Measurements from ENCODE around the gene GALNTL6. TPM values are rescaled to one million over a fixed set of nuclear protein-coding genes. Genes with fewer than 3 reads are reported as not detected.
"Not testable (repeated sequence)": the region's sequence is repeated elsewhere in the genome, so short reads cannot be mapped to it uniquely, and the experiment has no call there.

The GALNTL6 gene
- total RNA-seq, 2 experiments from 2014 or later = not detected

GRCh38 chr4:172938072-172938829 lies 1125.0 kb downstream of the GALNTL6 start:
- no peaks in the 10 kb centered on the region for H3K9me3 Mint-ChIP-seq
- peaks cover 3% of the 10 kb centered on the region for H3K27me3 Mint-ChIP-seq
- no peak for DNase-seq
- H3K27ac Mint-ChIP-seq = no peak overlapping the region
- no peak overlapping the region for H3K4me3 Mint-ChIP-seq
- POLR2A ChIA-PET = no interaction called here
- intact Hi-C loops (cut with micrococcal nuclease) = no loop called here
- CTCF ChIA-PET = no interaction called here
- no peaks in the 10 kb centered on the region for H3K4me1 Mint-ChIP-seq (ENCODE audit: low read depth)
- H3K36me3 Mint-ChIP-seq = no peaks in the 10 kb centered on the region

- H3K27ac Mint-ChIP-seq = no peak overlapping the region
- DNase-seq = no peak
- H3K27me3 Mint-ChIP-seq = peaks cover 3% of the 10 kb centered on the region
- ChIA-PET POLR2A (no interaction called here), CTCF (no interaction called here)
- no peaks in the 10 kb centered on the region for H3K9me3 Mint-ChIP-seq
- H3K36me3 Mint-ChIP-seq = no peaks in the 10 kb centered on the region
- no peaks in the 10 kb centered on the region for H3K4me1 Mint-ChIP-seq (ENCODE audit: low read depth)
- intact Hi-C loops (cut with micrococcal nuclease) = no loop called here
- H3K4me3 Mint-ChIP-seq = no peak overlapping the region
These were observed 1125.7 kb downstream of the GALNTL6 start for GRCh38 chr4:172938870-172939269.

DNA sequence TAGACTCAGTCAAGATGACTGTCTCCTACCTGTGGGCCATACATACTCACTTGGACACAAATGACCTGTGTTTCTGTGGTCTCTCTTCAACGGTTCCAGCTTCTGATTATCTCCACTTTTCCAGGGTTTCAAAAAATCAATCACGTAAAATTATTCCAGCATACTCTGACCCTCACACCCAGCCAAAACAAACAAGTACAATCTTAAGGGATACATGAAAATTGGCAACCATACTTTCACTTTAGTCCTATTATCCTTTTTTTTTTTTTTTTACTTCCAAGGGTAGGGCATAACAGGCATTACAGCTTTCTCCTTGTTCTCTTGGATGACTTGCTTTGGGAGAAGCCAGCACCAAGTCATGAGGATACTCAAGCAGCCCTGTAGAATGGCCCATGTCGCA lies 1129.6 kb downstream of the GALNTL6 start:
- intact Hi-C loops (cut with micrococcal nuclease) = no loop called here
- Mint-ChIP-seq H3K4me1 (ENCODE audit: low read depth) (no peaks in the 10 kb centered on the region), H3K27me3 (peaks cover 3% of the 10 kb centered on the region), H3K36me3 (no peaks in the 10 kb centered on the region), H3K27ac (no peak overlapping the region), H3K4me3 (no peak overlapping the region), H3K9me3 (no peaks in the 10 kb centered on the region)
- CTCF ChIA-PET = no interaction called here
- no peak for DNase-seq
- POLR2A ChIA-PET = no interaction called here

DNA sequence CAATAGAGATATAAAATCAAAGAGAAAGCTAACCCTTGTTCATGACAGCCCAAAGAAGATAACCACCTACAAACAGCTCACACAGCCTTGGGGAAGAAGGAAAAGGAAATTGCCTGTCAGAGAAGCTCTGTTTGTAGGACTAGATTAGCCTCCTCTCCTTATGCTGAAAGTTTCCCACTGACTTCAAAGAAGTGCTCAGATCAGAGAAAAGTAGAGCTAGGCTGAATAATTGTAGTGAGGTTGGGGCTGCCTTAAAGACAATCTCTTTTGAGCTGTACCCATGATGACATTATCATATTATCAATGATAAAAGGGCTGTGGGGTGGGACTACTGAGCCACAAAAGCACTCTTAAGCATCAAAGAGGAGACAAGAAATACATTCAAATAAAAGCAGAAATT lies 1132.4 kb downstream of the GALNTL6 start:
- Mint-ChIP-seq H3K4me3 (no peak overlapping the region), H3K4me1 (ENCODE audit: low read depth) (no peaks in the 10 kb centered on the region), H3K36me3 (no peaks in the 10 kb centered on the region), H3K9me3 (no peaks in the 10 kb centered on the region), H3K27ac (no peak overlapping the region), H3K27me3 (peaks cover 1% of the 10 kb centered on the region)
- intact Hi-C loops (cut with micrococcal nuclease) = no loop called here
- DNase-seq = no peak
- ChIA-PET CTCF (no interaction called here), POLR2A (no interaction called here)

GRCh38 chr4:172946503-172946902 lies 1133.3 kb downstream of the GALNTL6 start:
- Mint-ChIP-seq H3K27ac (no peak overlapping the region), H3K36me3 (no peaks in the 10 kb centered on the region), H3K4me3 (no peak overlapping the region), H3K4me1 (ENCODE audit: low read depth) (no peaks in the 10 kb centered on the region), H3K9me3 (no peaks in the 10 kb centered on the region), H3K27me3 (peaks cover 1% of the 10 kb centered on the region)
- intact Hi-C loops (cut with micrococcal nuclease) = no loop called here
- no peak for DNase-seq
- ChIA-PET CTCF (no interaction called here), POLR2A (no interaction called here)

DNA sequence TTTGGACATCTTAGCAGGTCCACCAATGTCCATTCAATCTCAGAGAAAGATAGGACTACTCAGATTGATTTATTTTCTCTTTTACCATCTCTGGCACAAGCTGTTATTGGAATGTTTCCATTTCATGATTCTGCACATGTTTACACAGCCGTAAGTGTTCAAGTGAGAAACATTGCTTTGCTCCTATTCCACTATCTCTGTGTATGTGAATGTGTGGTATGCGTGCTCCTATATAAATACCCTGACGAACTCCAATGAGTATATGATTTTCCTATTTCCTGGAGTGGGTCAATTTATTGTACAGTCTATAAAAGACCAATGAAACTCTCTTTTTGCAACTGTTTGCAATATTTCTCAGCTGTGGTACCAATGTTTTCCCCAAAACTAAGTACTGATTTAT lies 1134.4 kb downstream of the GALNTL6 start:
- intact Hi-C loops (cut with micrococcal nuclease) = no loop called here
- CTCF ChIA-PET = interaction anchor here (1.4 kb wide), 1 partner anchor 66 kb away, joined by 3 read pairs; no protein-coding TSS in a partner anchor
- no peak for DNase-seq
- Mint-ChIP-seq H3K9me3 (no peaks in the 10 kb centered on the region), H3K4me3 (no peak overlapping the region), H3K27me3 (peaks cover 1% of the 10 kb centered on the region), H3K36me3 (no peaks in the 10 kb centered on the region), H3K4me1 (ENCODE audit: low read depth) (no peaks in the 10 kb centered on the region), H3K27ac (no peak overlapping the region)
- POLR2A ChIA-PET = no interaction called here

- ChIA-PET POLR2A (no interaction called here), CTCF (no interaction called here)
- no peaks in the 10 kb centered on the region for H3K9me3 Mint-ChIP-seq
- no peaks in the 10 kb centered on the region for H3K36me3 Mint-ChIP-seq
- no peak overlapping the region for H3K4me3 Mint-ChIP-seq
- intact Hi-C loops (cut with micrococcal nuclease) = no loop called here
- no peak overlapping the region for H3K27ac Mint-ChIP-seq
- DNase-seq = no peak
- H3K4me1 Mint-ChIP-seq (ENCODE audit: low read depth) = no peaks in the 10 kb centered on the region
- no peaks in the 10 kb centered on the region for H3K27me3 Mint-ChIP-seq
These were observed 1137.8 kb downstream of the GALNTL6 start for GRCh38 chr4:172950990-172951389.

- Mint-ChIP-seq H3K27ac (no peak overlapping the region), H3K4me3 (no peak overlapping the region), H3K9me3 (no peaks in the 10 kb centered on the region), H3K27me3 (no peaks in the 10 kb centered on the region), H3K36me3 (no peaks in the 10 kb centered on the region), H3K4me1 (ENCODE audit: low read depth) (no peaks in the 10 kb centered on the region)
- no peak for DNase-seq
- CTCF ChIA-PET = no interaction called here
- intact Hi-C loops (cut with micrococcal nuclease) = no loop called here
- POLR2A ChIA-PET = no interaction called here
These were observed 1138.7 kb downstream of the GALNTL6 start for GRCh38 chr4:172951679-172952451.

GRCh38 chr4:172953896-172954568 lies 1140.8 kb downstream of the GALNTL6 start:
- Mint-ChIP-seq H3K4me3 (no peak overlapping the region), H3K4me1 (ENCODE audit: low read depth) (no peaks in the 10 kb centered on the region), H3K27ac (no peak overlapping the region), H3K36me3 (no peaks in the 10 kb centered on the region), H3K27me3 (no peaks in the 10 kb centered on the region), H3K9me3 (no peaks in the 10 kb centered on the region)
- ChIA-PET CTCF (no interaction called here), POLR2A (no interaction called here)
- no peak for DNase-seq
- intact Hi-C loops (cut with micrococcal nuclease) = no loop called here

DNA sequence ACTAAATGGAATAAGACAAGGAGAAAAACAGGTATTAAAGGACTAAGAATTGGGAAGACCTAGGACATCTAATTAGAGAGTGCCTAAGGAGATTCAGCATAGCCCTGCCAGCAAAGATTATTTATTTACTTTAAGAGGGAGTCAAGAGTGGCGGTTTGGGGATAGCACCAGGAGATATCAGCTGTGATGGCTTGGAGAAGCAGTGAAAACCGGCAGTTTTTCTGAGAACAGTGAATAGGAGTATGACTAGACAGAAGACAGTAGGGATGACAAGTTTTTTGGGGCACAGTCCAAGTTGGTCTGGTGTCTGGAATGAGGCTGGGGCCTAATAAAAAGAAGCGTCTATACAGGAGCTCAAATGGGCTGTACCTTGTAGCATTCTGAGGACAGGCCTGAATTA lies 1143.1 kb downstream of the GALNTL6 start:
- POLR2A ChIA-PET; H3K27ac Mint-ChIP-seq; H3K9me3 Mint-ChIP-seq; H3K4me1 Mint-ChIP-seq (ENCODE audit: low read depth); intact Hi-C loops (cut with micrococcal nuclease); H3K27me3 Mint-ChIP-seq; H3K36me3 Mint-ChIP-seq; DNase-seq; H3K4me3 Mint-ChIP-seq: not testable (repeated sequence)
- CTCF ChIA-PET = interaction anchor here (0.7 kb wide), 1 partner anchor 83 kb away, joined by 4 read pairs; no protein-coding TSS in a partner anchor

- H3K4me3 Mint-ChIP-seq = no peak overlapping the region
- intact Hi-C loops (cut with micrococcal nuclease) = no loop called here
- peaks cover 9% of the 10 kb centered on the region for H3K27me3 Mint-ChIP-seq
- H3K9me3 Mint-ChIP-seq = no peaks in the 10 kb centered on the region
- POLR2A ChIA-PET = no interaction called here
- no peak overlapping the region for H3K27ac Mint-ChIP-seq
- DNase-seq = no peak
- CTCF ChIA-PET = no interaction called here
- no peaks in the 10 kb centered on the region for H3K4me1 Mint-ChIP-seq (ENCODE audit: low read depth)
- no peaks in the 10 kb centered on the region for H3K36me3 Mint-ChIP-seq
These were observed 1144.0 kb downstream of the GALNTL6 start for GRCh38 chr4:172957216-172957615.

GRCh38 chr4:172962564-172963353 lies 1149.6 kb downstream of the GALNTL6 start:
- peaks cover 18% of the 10 kb centered on the region for H3K27me3 Mint-ChIP-seq
- DNase-seq = no peak
- CTCF ChIA-PET = no interaction called here
- no peak overlapping the region for H3K27ac Mint-ChIP-seq
- H3K4me3 Mint-ChIP-seq = no peak overlapping the region
- intact Hi-C loops (cut with micrococcal nuclease) = no loop called here
- POLR2A ChIA-PET = no interaction called here
- no peaks in the 10 kb centered on the region for H3K9me3 Mint-ChIP-seq
- no peaks in the 10 kb centered on the region for H3K4me1 Mint-ChIP-seq (ENCODE audit: low read depth)
- H3K36me3 Mint-ChIP-seq = no peaks in the 10 kb centered on the region

All from activated CD4-positive, alpha-beta memory T cell treated with anti-CD3 and anti-CD28 coated beads for 36 hours (primary cell).